HEK293 (cell line): ENCODE measurements around the gene BBLN.

Experiments
- GLIS1 ChIP-seq: fragments of 450-650 bp; formaldehyde crosslinking; IDR thresholded peaks from 2 replicates; pipeline ENCODE4 v1.5.1; 2016; ENCODE audit warnings: missing biosample characterization, missing genetic modification characterization
- GLIS2 ChIP-seq: fragments of 450-650 bp; formaldehyde crosslinking; IDR thresholded peaks from 2 replicates; pipeline ENCODE4 v1.5.1; 2016; ENCODE audit warnings: missing biosample characterization, missing genetic modification characterization
- KLF1 ChIP-seq: fragments of 450-650 bp; formaldehyde crosslinking; IDR thresholded peaks from 2 replicates; pipeline ENCODE4 v1.5.1; 2016; ENCODE audit warnings: missing biosample characterization, missing genetic modification characterization
- KLF10 ChIP-seq: fragments of 450-650 bp; IDR thresholded peaks from 2 replicates; pipeline ENCODE4 v1.5.1; 2018; ENCODE audit warnings: missing biosample characterization, mild to moderate bottlenecking, missing genetic modification characterization
- KLF16 ChIP-seq: fragments of 450-650 bp; formaldehyde crosslinking; IDR thresholded peaks from 2 replicates; pipeline ENCODE4 v1.5.1; 2017; ENCODE audit warnings: missing biosample characterization, missing genetic modification characterization
- KLF7 ChIP-seq: fragments of 450-650 bp; formaldehyde crosslinking; IDR thresholded peaks from 2 replicates; pipeline ENCODE4 v1.5.1; 2016; ENCODE audit warnings: missing biosample characterization, missing genetic modification characterization, borderline replicate concordance
- ZBTB11 ChIP-seq: fragments of 450-650 bp; formaldehyde crosslinking; conservative IDR thresholded peaks from 2 replicates; pipeline ENCODE4 v1.5.1; 2016; ENCODE audit warnings: low read depth, missing biosample characterization, missing genetic modification characterization
- ZBTB49 ChIP-seq: fragments of 450-650 bp; formaldehyde crosslinking; IDR thresholded peaks from 2 replicates; pipeline ENCODE4 v1.5.1; 2016; ENCODE audit warnings: missing biosample characterization, missing genetic modification characterization, low read depth
- ZNF24 ChIP-seq: fragments of 450-650 bp; formaldehyde crosslinking; IDR thresholded peaks from 2 replicates; pipeline ENCODE4 v1.5.1; 2016; ENCODE audit warnings: missing biosample characterization, missing genetic modification characterization
- ZNF341 ChIP-seq: fragments of 450-650 bp; formaldehyde crosslinking; IDR thresholded peaks from 2 replicates; pipeline ENCODE4; 2016; ENCODE audit warnings: low read depth, missing biosample characterization, missing genetic modification characterization
- ZNF404 ChIP-seq: fragments of 450-650 bp; formaldehyde crosslinking; IDR thresholded peaks from 2 replicates; pipeline ENCODE4 v1.5.1; 2017; ENCODE audit warnings: missing biosample characterization, missing genetic modification characterization
- ZNF426 ChIP-seq: fragments of 450-650 bp; formaldehyde crosslinking; IDR thresholded peaks from 2 replicates; pipeline ENCODE4 v1.5.1; 2017; ENCODE audit warnings: missing biosample characterization, missing genetic modification characterization, mild to moderate bottlenecking, inconsistent platforms, moderate library complexity
- ZNF48 ChIP-seq: fragments of 450-650 bp; formaldehyde crosslinking; IDR thresholded peaks from 2 replicates; pipeline ENCODE4 v1.5.1; 2016; ENCODE audit warnings: missing biosample characterization, missing genetic modification characterization
- ZNF513 ChIP-seq: fragments of 450-650 bp; IDR thresholded peaks from 2 replicates; pipeline ENCODE4 v1.5.1; 2018; ENCODE audit warnings: missing biosample characterization, missing genetic modification characterization
- ZNF544 ChIP-seq: fragments of 450-650 bp; formaldehyde crosslinking; IDR thresholded peaks from 2 replicates; pipeline ENCODE4 v1.5.0; 2017; ENCODE audit warnings: missing biosample characterization, missing genetic modification characterization
- ZNF561 ChIP-seq: fragments of 450-650 bp; IDR thresholded peaks from 2 replicates; pipeline ENCODE4 v1.5.1; 2018; ENCODE audit warnings: missing biosample characterization, missing genetic modification characterization, borderline replicate concordance
- ZNF596 ChIP-seq: fragments of 450-650 bp; IDR thresholded peaks from 2 replicates; pipeline ENCODE4 v1.5.0; 2018; ENCODE audit warnings: missing biosample characterization, mild to moderate bottlenecking, missing genetic modification characterization, moderate library complexity
- ZNF600 ChIP-seq: fragments of 450-650 bp; formaldehyde crosslinking; IDR thresholded peaks from 2 replicates; pipeline ENCODE4 v1.5.1; 2016; ENCODE audit warnings: missing biosample characterization, missing genetic modification characterization
- ZNF610 ChIP-seq: fragments of 450-650 bp; formaldehyde crosslinking; IDR thresholded peaks from 2 replicates; pipeline ENCODE4 v1.5.1; 2016; ENCODE audit warnings: missing biosample characterization, missing genetic modification characterization, borderline replicate concordance
- ZNF639 ChIP-seq: fragments of 450-650 bp; formaldehyde crosslinking; IDR thresholded peaks from 2 replicates; pipeline ENCODE4 v1.5.1; 2016; ENCODE audit warnings: missing biosample characterization, missing genetic modification characterization
- ZNF658 ChIP-seq: fragments of 450-650 bp; formaldehyde crosslinking; IDR thresholded peaks from 2 replicates; pipeline ENCODE4; 2016; ENCODE audit warnings: missing biosample characterization, missing genetic modification characterization
- ZNF660 ChIP-seq: fragments of 450-650 bp; IDR thresholded peaks from 2 replicates; pipeline ENCODE4 v1.5.1; 2018; ENCODE audit warnings: missing biosample characterization, mild to moderate bottlenecking, missing genetic modification characterization
- ZNF704 ChIP-seq: fragments of 450-650 bp; formaldehyde crosslinking; IDR thresholded peaks from 2 replicates; pipeline ENCODE4 v1.5.1; 2016; ENCODE audit warnings: missing biosample characterization, missing genetic modification characterization
- ZNF76 ChIP-seq: fragments of 450-650 bp; formaldehyde crosslinking; IDR thresholded peaks from 2 replicates; pipeline ENCODE4; 2016; ENCODE audit warnings: low read depth, missing biosample characterization, missing genetic modification characterization, borderline replicate concordance
- ZNF777 ChIP-seq: fragments of 450-650 bp; formaldehyde crosslinking; IDR thresholded peaks from 2 replicates; pipeline ENCODE4 v1.5.1; 2017; ENCODE audit warnings: missing biosample characterization, missing genetic modification characterization, borderline replicate concordance
- ZNF843 ChIP-seq: fragments of 450-650 bp; formaldehyde crosslinking; IDR thresholded peaks from 2 replicates; pipeline ENCODE4 v1.5.1; 2016; ENCODE audit warnings: missing biosample characterization, missing genetic modification characterization

BBLN gene

GRCh38 chr9:128127568-128127989 is 32.5 kb upstream of the BBLN start, which contains the start of gene PTGES2 (continued):
- TF ChIP-seq ZNF513, result peak; percentile 60
- no peak for TF ChIP-seq ZNF639 (tag by site-specific recombination)
- no peak; the same call in 1 of the 2 replicates for TF ChIP-seq GLIS2 (tag by site-specific recombination)
- TF ChIP-seq ZNF660 (tag by site-specific recombination), result 0 out of 2 replicates have a peak, but pooled peaks have one; percentile 33
- TF ChIP-seq ZNF777 (tag by site-specific recombination), result no peak
- no peak for TF ChIP-seq KLF16 (tag by site-specific recombination)
- TF ChIP-seq ZNF341 (tag by site-specific recombination), result no peak
- no peak for TF ChIP-seq ZBTB11 (tag by site-specific recombination)
- TF ChIP-seq ZNF843, result no peak
- 0 out of 2 replicates have a peak, but pooled peaks have one; percentile 6 for TF ChIP-seq KLF7 (tag by site-specific recombination)
- peak; percentile 50; the same call in 1 of the 2 replicates for TF ChIP-seq ZNF596 (tag by site-specific recombination)
- TF ChIP-seq GLIS1 (tag by site-specific recombination), result peak; percentile 35
- no peak; the same call in 1 of the 2 replicates for TF ChIP-seq ZNF600
- no peak for TF ChIP-seq ZNF48 (tag by site-specific recombination)
- peak; percentile 51; the same call in 1 of the 2 replicates for TF ChIP-seq ZNF561 (tag by site-specific recombination)
- no peak for TF ChIP-seq ZNF544 (tag by site-specific recombination)
- no peak for TF ChIP-seq KLF1 (tag by site-specific recombination)
- TF ChIP-seq ZNF24 (tag by site-specific recombination), result no peak
- TF ChIP-seq ZNF610 (tag by site-specific recombination), result 0 out of 2 replicates have a peak, but pooled peaks have one; percentile 14
- TF ChIP-seq ZNF404 (tag by site-specific recombination), result no peak
- TF ChIP-seq ZNF704 (tag by site-specific recombination), result 0 out of 2 replicates have a peak, but pooled peaks have one; percentile 15
- TF ChIP-seq ZNF76 (tag by site-specific recombination), result peak; percentile 82
- TF ChIP-seq ZBTB49 (tag by site-specific recombination), result no peak
- TF ChIP-seq ZNF658 (tag by site-specific recombination), result no peak
- TF ChIP-seq ZNF426, result no peak
- TF ChIP-seq KLF10 (tag by site-specific recombination), result peak; percentile 24; the same call in 1 of the 2 replicates
